ENCODE results near the gene ITPKA.
A peak's percentile ranks its signal among the peaks of the same experiment; 100 is the strongest.

The ITPKA gene

DNA sequence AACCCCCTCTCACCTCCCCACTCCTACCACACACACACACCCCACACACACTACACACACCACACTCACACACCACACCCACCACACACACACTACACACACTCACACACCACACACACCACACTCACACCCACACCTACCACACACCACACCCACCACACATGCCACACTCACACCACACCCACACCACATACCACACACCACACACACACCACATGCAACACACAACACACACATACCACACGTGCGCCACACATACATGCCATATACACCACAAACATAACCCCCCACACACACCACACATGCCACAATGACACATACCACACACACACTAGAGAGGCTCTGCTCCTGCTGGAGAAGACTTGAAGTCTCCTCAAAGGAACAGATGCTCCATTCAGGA lies 5.9 kb upstream of the ITPKA start:
- POLR2A ChIA-PET, result no interaction called here
- CTCF ChIA-PET, result no interaction called here
- TF ChIP-seq, protein P1, sequence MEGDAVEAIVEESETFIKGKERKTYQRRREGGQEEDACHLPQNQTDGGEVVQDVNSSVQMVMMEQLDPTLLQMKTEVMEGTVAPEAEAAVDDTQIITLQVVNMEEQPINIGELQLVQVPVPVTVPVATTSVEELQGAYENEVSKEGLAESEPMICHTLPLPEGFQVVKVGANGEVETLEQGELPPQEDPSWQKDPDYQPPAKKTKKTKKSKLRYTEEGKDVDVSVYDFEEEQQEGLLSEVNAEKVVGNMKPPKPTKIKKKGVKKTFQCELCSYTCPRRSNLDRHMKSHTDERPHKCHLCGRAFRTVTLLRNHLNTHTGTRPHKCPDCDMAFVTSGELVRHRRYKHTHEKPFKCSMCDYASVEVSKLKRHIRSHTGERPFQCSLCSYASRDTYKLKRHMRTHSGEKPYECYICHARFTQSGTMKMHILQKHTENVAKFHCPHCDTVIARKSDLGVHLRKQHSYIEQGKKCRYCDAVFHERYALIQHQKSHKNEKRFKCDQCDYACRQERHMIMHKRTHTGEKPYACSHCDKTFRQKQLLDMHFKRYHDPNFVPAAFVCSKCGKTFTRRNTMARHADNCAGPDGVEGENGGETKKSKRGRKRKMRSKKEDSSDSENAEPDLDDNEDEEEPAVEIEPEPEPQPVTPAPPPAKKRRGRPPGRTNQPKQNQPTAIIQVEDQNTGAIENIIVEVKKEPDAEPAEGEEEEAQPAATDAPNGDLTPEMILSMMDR (IDR thresholded peaks at IDR 0.05; ENCODE audit: control extremely low read depth, extremely low read depth, low read depth, missing control alignments), result no peak
- DNase-seq (ENCODE audit: extremely low spot score), result no peak

DNA sequence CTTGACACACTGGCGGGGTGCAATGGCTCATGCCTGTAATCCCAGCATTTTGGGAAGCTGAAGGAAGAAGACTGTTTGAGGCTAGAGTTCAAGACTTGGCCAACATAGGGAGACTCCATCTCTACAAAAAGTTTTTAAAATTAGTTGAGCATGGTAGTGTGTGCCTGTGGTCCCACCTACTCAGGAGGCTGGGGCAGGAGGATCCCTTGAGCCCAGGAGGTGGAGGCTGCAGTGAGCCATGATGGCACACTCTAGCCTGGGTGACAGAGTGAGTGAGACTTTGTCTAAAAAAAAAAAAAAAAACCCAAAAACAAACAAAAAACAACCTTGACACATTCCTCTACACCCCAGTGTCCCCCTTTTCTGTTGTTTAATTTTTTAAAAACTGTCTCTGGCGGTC lies 4.0 kb upstream of the ITPKA start:
- CTCF ChIA-PET, result no interaction called here
- POLR2A ChIA-PET, result interaction anchor here (0.7 kb wide), 1 partner anchor 8 kb away, joined by 4 read pairs; no protein-coding TSS in a partner anchor
- DNase-seq (ENCODE audit: extremely low spot score), result no peak
- TF ChIP-seq, protein P1 (IDR thresholded peaks at IDR 0.05; ENCODE audit: control extremely low read depth, extremely low read depth, low read depth, missing control alignments), result no peak

DNA sequence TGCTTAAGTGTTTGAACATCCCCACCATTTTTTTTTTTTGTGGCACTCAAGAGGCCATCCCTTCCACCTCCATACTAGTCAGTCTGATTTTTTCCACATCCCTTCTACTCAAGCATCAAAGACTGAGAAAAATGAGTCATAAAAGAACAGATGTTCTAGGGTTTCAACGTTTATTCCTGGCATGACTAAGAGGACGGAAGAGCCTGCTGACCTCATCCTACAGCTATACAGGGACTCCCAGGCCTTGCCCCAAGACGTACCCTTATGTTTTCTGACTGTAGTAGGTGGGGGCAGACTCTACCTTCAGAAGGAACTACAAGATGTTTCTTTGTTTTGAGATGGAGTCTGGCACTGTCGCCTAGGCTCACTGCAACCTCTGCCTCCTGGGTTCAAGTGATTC lies 3.3 kb upstream of the ITPKA start:
- peak; percentile 69 for DNase-seq (ENCODE audit: extremely low spot score)
- TF ChIP-seq, protein P1 (IDR thresholded peaks at IDR 0.05; ENCODE audit: control extremely low read depth, extremely low read depth, low read depth, missing control alignments), result no peak
- ChIA-PET POLR2A (interaction anchor here (0.7 kb wide), 2 partner anchors 8 to 170 kb away, joined by 4 to 11 read pairs; no protein-coding TSS in a partner anchor), CTCF (interaction anchor here (1.1 kb wide), 1 partner anchor 24 kb away, joined by 4 read pairs; no protein-coding TSS in a partner anchor)

DNA sequence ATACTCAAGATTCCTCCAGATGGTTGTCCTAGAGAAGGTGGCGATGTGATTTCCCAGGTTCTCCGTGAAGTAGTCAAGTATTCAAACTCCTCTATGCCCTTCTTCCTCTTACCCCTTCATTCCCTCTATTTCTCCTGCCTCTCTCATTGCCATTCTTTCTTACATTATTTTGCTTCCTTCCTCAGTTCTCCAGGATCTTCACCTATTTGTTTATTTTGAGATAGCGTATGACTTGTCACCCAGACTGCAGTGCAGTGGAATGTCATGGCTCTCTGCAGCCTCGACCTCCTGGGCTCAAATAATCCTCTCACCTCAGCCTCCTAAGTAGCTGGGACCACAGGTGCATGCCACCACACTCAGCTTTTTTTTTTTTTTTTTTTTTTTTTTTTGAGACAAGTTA lies 1.8 kb upstream of the ITPKA start:
- CTCF ChIA-PET, result interaction anchor here (1.2 to 3.2 kb wide), 2 partner anchors 26 to 527 kb away, joined by 3 to 10 read pairs; no protein-coding TSS in a partner anchor
- TF ChIP-seq, protein P1 (IDR thresholded peaks at IDR 0.05; ENCODE audit: control extremely low read depth, extremely low read depth, low read depth, missing control alignments), result no peak
- POLR2A ChIA-PET, result interaction anchor here (0.6 kb wide), 1 partner anchor 778 kb away, joined by 6 read pairs; no protein-coding TSS in a partner anchor
- DNase-seq (ENCODE audit: extremely low spot score), result no peak

DNA sequence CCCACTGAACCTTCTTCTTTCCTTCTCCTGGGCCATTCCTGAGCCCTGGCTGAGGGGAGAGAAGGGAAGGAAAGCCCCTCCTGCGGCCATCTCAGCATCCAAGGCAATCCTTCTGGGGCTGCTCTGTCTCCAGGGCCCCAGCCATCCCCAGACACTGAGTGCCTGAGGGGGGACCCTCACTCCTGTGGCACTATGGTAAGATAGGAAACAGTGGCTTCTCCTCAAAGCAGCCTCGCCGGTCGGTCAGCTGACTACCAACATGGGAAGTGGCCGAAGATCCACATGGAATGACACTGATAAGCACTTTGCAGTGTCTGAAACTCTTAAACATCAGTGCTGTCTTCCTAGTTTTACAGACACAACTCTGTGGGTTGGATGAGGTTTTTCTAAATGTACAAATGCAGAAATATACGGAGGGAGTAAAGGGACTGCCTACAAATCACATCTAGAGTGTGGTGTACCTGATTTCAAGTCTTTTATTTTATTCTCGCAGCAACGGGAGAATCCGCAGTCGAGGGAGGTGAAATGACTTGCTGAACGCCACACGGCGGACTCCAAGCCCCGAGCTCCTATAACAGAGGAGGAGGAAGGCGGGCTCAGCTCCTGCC lies 973 bp upstream of the ITPKA start:
- ChIA-PET POLR2A (interaction anchor here (0.6 kb wide), 1 partner anchor 780 kb away, joined by 6 read pairs; no protein-coding TSS in a partner anchor), CTCF (interaction anchor here (1.2 to 3.2 kb wide), 6 partner anchors 11 to 587 kb away, joined by 3 to 10 read pairs (median 3); no protein-coding TSS in a partner anchor)
- TF ChIP-seq, protein P1 (IDR thresholded peaks at IDR 0.05; ENCODE audit: control extremely low read depth, extremely low read depth, low read depth, missing control alignments), result no peak
- DNase-seq (ENCODE audit: extremely low spot score), result no peak

DNA sequence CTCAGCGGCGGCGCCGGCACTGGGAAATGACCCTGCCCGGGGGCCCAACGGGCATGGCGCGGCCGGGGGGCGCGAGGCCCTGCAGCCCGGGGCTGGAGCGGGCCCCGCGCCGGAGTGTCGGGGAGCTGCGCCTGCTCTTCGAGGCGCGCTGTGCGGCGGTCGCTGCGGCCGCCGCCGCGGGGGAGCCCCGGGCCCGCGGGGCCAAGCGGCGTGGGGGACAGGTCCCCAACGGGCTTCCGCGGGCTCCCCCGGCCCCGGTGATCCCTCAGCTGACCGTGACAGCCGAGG lies 172 bp downstream of the ITPKA start:
- TF ChIP-seq, protein P1 (IDR thresholded peaks at IDR 0.05; ENCODE audit: control extremely low read depth, extremely low read depth, low read depth, missing control alignments), result no peak
- CTCF ChIA-PET, result interaction anchor here (1.2 to 3.2 kb wide), 4 partner anchors 12 to 588 kb away, joined by 3 to 10 read pairs (median 3); no protein-coding TSS in a partner anchor
- no peak for DNase-seq (ENCODE audit: extremely low spot score)
- POLR2A ChIA-PET, result interaction anchor here (0.9 kb wide), 1 partner anchor 9 kb away, joined by 6 read pairs; no protein-coding TSS in a partner anchor
